DOHH2 (cell line): ENCODE data around the gene FERD3L.

Experiments used
- H3F3A ChIP-seq: fragments of 200-600 bp; sonication (generic), shearing (Covaris generic); 2 replicates; pipeline ENCODE4 v1.6.0; 2016; ENCODE audit warnings: antibody characterized with exemption, mild to moderate bottlenecking; ENCODE audit not compliant: control insufficient read depth, insufficient read depth
- H3K27ac ChIP-seq: fragments of 200-600 bp; sonication (generic); 2 replicates; pipeline ENCODE4 v1.5.1; 2014; ENCODE audit warnings: low read depth, mild to moderate bottlenecking, low read length, moderate library complexity
- H3K27me3 ChIP-seq: fragments of 200-600 bp; sonication (generic); 2 replicates; pipeline ENCODE4 v1.6.1; 2014; ENCODE audit warnings: mild to moderate bottlenecking, low read length, mixed read lengths; ENCODE audit not compliant: control insufficient read depth
- H3K36me3 ChIP-seq: fragments of 200-600 bp; sonication (generic); 2 replicates; pipeline ENCODE4 v1.6.1; 2014; ENCODE audit warnings: mild to moderate bottlenecking, low read length, moderate library complexity, mixed read lengths; ENCODE audit not compliant: control insufficient read depth
- H3K4me1 ChIP-seq: fragments of 200-600 bp; sonication (generic); 2 replicates; pipeline ENCODE4 v1.6.1; 2014; ENCODE audit warnings: mild to moderate bottlenecking, low read length, mixed read lengths; ENCODE audit not compliant: control insufficient read depth
- H3K4me2 ChIP-seq: fragments of 200-600 bp; sonication (generic); 2 replicates; pipeline ENCODE4 v1.6.0; 2014; ENCODE audit warnings: mild to moderate bottlenecking, low read length, moderate library complexity
- H3K4me3 ChIP-seq: fragments of 200-600 bp; sonication (generic); 2 replicates; pipeline ENCODE4 v1.5.1; 2014; ENCODE audit warnings: mild to moderate bottlenecking, low read length, mixed read lengths
- H3K79me2 ChIP-seq: fragments of 200-600 bp; sonication (generic); 2 replicates; pipeline ENCODE4 v1.6.1; 2014; ENCODE audit warnings: mild to moderate bottlenecking, low read length, mixed read lengths; ENCODE audit not compliant: control insufficient read depth
- H3K9me2 ChIP-seq: fragments of 200-600 bp; sonication (generic); replicated peaks from 2 replicates; pipeline ENCODE4 v1.6.1; 2014; ENCODE audit warnings: mild to moderate bottlenecking, low read length, mixed read lengths; ENCODE audit not compliant: control insufficient read depth
- H3K9me3 ChIP-seq: fragments of 200-600 bp; sonication (generic); 2 replicates; pipeline ENCODE4 v1.6.1; 2014; ENCODE audit warnings: antibody characterized with exemption, low read length, mixed read lengths; ENCODE audit not compliant: control insufficient read depth, insufficient read depth
- H4K20me1 ChIP-seq: fragments of 200-600 bp; sonication (generic); 2 replicates; pipeline ENCODE4 v1.6.0; 2014; ENCODE audit warnings: low read depth, mild to moderate bottlenecking, antibody characterized with exemption, low read length, moderate library complexity; ENCODE audit not compliant: control insufficient read depth, insufficient read depth
- EZH2phosphoT487 ChIP-seq: fragments of 200-600 bp; sonication (generic); IDR thresholded peaks from 2 replicates; pipeline ENCODE4 v1.6.1; 2017; ENCODE audit warnings: borderline replicate concordance, mild to moderate bottlenecking, antibody characterized with exemption, low read length, moderate library complexity, mixed read lengths
- TF ChIP-seq, protein P1 (sequence below): fragments of 200-600 bp; sonication (generic); IDR thresholded peaks from one replicate; pipeline ENCODE4 v1.5.1; 2014; ENCODE audit warnings: antibody characterized with exemption, mild to moderate bottlenecking, low read depth, low read length; ENCODE audit not compliant: poor library complexity, severe bottlenecking

Gene FERD3L

DNA sequence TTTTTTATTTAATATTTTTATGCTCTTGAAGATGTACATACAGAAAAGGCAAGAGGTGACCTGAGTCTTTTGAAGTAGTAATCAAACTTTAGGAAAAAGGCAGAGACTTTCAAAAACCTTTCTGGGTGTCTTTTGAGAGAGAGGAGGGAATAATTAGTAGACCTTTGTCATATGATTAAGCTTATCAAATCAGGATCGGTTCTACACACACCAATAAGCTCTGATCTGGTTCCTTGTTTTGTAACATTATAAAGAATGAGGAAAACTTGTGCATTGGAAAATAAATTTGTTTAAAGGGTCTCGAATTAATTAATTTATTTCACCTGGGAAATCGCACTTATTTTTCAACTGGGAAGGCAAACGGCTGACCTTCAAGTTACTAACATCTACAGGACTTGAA lies 39.7 kb downstream of the FERD3L start:
- H3K4me3 ChIP-seq: no peak overlapping the region
- no peaks in the 10 kb centered on the region for H3F3A ChIP-seq
- H4K20me1 ChIP-seq: no peaks in the 10 kb centered on the region
- TF ChIP-seq, protein P1, sequence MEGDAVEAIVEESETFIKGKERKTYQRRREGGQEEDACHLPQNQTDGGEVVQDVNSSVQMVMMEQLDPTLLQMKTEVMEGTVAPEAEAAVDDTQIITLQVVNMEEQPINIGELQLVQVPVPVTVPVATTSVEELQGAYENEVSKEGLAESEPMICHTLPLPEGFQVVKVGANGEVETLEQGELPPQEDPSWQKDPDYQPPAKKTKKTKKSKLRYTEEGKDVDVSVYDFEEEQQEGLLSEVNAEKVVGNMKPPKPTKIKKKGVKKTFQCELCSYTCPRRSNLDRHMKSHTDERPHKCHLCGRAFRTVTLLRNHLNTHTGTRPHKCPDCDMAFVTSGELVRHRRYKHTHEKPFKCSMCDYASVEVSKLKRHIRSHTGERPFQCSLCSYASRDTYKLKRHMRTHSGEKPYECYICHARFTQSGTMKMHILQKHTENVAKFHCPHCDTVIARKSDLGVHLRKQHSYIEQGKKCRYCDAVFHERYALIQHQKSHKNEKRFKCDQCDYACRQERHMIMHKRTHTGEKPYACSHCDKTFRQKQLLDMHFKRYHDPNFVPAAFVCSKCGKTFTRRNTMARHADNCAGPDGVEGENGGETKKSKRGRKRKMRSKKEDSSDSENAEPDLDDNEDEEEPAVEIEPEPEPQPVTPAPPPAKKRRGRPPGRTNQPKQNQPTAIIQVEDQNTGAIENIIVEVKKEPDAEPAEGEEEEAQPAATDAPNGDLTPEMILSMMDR: no peak
- TF ChIP-seq EZH2phosphoT487: no peak
- no peaks in the 10 kb centered on the region for H3K9me2 ChIP-seq
- H3K4me2 ChIP-seq: no peak overlapping the region
- H3K27ac ChIP-seq: no peak overlapping the region
- no peaks in the 10 kb centered on the region for H3K79me2 ChIP-seq
- H3K9me3 ChIP-seq: no peaks in the 10 kb centered on the region
- no peaks in the 10 kb centered on the region for H3K36me3 ChIP-seq
- peaks cover 17% of the 10 kb centered on the region for H3K27me3 ChIP-seq
- H3K4me1 ChIP-seq: no peaks in the 10 kb centered on the region

DNA sequence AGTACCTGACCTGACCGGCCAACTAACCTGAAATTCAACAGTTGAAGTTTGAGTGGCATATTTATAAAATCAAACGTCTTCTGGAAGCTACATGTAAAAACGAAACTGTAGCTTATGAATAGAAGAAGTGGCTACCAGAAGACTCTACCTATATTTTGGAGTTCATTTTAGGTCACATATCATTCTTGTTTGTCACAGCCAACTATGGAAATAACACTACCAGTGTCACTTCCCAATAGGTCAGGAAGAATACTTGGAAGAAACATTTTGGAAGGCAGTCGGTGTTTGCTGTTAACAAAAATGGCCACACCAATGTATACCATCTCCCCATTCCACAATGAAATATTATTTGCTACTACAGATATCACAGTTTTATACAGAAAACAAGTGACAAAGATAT lies 40.4 kb downstream of the FERD3L start:
- Histone ChIP-seq H3F3A (no peaks in the 10 kb centered on the region), H3K9me3 (no peaks in the 10 kb centered on the region), H3K36me3 (no peaks in the 10 kb centered on the region), H3K79me2 (no peaks in the 10 kb centered on the region), H3K27me3 (peaks cover 10% of the 10 kb centered on the region), H3K4me1 (no peaks in the 10 kb centered on the region), H3K4me2 (no peak overlapping the region), H3K9me2 (no peaks in the 10 kb centered on the region), H4K20me1 (no peaks in the 10 kb centered on the region), H3K4me3 (no peak overlapping the region), H3K27ac (no peak overlapping the region)
- TF ChIP-seq EZH2phosphoT487: no peak
- TF ChIP-seq, protein P1: no peak

DNA sequence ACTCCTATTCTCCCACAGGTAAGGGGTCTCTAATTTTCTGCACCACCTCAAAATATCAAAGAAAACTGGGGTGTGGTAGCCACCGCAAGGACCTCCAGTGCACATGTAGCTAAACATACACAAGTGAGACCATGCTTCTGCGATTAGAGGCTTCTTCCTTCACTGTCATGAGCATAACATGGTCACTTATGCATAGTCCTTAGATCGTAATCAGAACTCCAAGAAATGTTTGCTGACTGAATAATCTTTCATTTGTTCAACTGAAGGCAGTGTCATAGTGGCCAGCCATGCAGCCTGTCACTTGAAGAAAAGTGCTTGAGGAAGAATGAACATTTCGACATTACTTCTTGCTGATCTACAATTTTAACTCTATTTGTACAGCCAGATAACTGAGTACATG lies 42.3 kb downstream of the FERD3L start:
- Histone ChIP-seq H3K4me2 (no peak overlapping the region), H3K79me2 (no peaks in the 10 kb centered on the region), H3K27me3 (peaks cover 5% of the 10 kb centered on the region), H3K9me3 (no peaks in the 10 kb centered on the region), H4K20me1 (no peaks in the 10 kb centered on the region), H3K4me3 (no peak overlapping the region), H3F3A (no peaks in the 10 kb centered on the region), H3K9me2 (no peaks in the 10 kb centered on the region), H3K36me3 (no peaks in the 10 kb centered on the region), H3K4me1 (no peaks in the 10 kb centered on the region), H3K27ac (no peak overlapping the region)
- TF ChIP-seq, protein P1: no peak
- TF ChIP-seq EZH2phosphoT487: no peak

DNA sequence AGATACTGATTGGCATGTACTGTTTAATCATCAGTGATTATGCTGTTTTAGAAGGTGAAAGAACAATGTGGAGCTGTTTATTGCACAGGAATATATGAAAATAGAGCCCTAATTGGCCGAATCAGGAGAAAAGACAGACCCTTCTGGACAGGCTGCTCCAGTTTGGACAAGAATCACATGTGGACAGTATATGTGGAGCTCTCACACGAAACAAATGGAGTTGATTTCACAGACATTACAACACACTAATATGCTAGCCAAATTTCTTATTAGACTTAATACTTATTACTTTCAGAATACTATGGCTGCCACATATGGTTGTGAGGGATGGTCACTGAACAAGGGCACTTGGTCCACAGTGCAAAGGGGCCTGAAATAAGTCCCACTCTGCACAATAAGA lies 43.3 kb downstream of the FERD3L start:
- no peak overlapping the region for H3K4me2 ChIP-seq
- H4K20me1 ChIP-seq: no peaks in the 10 kb centered on the region
- H3K4me1 ChIP-seq: no peaks in the 10 kb centered on the region
- no peaks in the 10 kb centered on the region for H3K79me2 ChIP-seq
- H3K27ac ChIP-seq: no peak overlapping the region
- no peaks in the 10 kb centered on the region for H3K36me3 ChIP-seq
- peaks cover 5% of the 10 kb centered on the region for H3K27me3 ChIP-seq
- TF ChIP-seq, protein P1: no peak
- no peak for TF ChIP-seq EZH2phosphoT487
- H3K9me3 ChIP-seq: no peaks in the 10 kb centered on the region
- H3F3A ChIP-seq: no peaks in the 10 kb centered on the region
- no peak overlapping the region for H3K4me3 ChIP-seq
- no peaks in the 10 kb centered on the region for H3K9me2 ChIP-seq
